ENCODE results near the gene TMEM63C.

DNA sequence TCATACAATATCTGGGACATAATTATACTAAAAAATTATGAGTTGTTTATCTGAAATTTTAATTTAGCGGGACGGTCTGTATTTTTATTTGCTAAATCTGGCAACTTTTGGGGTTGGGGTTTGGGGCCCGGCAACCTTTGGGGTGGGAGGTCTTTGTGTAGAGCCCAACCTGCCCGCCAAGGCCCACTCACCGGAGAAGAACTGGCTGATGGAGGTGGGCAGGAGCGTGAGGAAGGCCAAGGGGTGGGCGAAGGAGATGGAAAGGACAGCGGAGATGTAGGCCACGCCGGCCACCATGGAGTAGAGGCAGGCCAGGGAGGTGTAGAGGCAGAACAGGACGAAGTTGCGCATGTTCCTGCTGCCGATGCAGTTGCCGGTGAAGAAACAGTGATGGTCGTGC, 42.6 kb upstream of the TMEM63C start:
- TF ChIP-seq POLR2AphosphoS5 (IDR thresholded peaks at IDR 0.05; ENCODE audit: low read depth, low read length) (no peak), TAF1 (IDR thresholded peaks at IDR 0.05; ENCODE audit: low read depth, low read length) (no peak), SPI1 (IDR thresholded peaks at IDR 0.05; ENCODE audit: low read depth, low read length) (no peak), POLR2A (IDR thresholded peaks at IDR 0.05; ENCODE audit: low read depth, low read length) (no peak), PAX5 (IDR thresholded peaks at IDR 0.05; ENCODE audit: insufficient read depth, low read length, severe bottlenecking) (no peak)
